GM23248 (cell line): Measurements from ENCODE around the gene ABHD12.

ENCODE experiments used
- EZH2 ChIP-seq: fragments of 200-600 bp; sonication (generic); IDR thresholded peaks from 2 replicates; pipeline ENCODE4 v1.6.1; 2018; ENCODE audit warnings: antibody characterized with exemption, mild to moderate bottlenecking; ENCODE audit not compliant: insufficient read depth, poor library complexity, severe bottlenecking
- EZH2phosphoT487 ChIP-seq: fragments of 200-600 bp; sonication (generic); IDR thresholded peaks from 2 replicates; pipeline ENCODE4 v1.6.1; 2018; ENCODE audit warnings: antibody characterized with exemption, moderate library complexity, mild to moderate bottlenecking, low read depth; ENCODE audit not compliant: insufficient read depth

DNA sequence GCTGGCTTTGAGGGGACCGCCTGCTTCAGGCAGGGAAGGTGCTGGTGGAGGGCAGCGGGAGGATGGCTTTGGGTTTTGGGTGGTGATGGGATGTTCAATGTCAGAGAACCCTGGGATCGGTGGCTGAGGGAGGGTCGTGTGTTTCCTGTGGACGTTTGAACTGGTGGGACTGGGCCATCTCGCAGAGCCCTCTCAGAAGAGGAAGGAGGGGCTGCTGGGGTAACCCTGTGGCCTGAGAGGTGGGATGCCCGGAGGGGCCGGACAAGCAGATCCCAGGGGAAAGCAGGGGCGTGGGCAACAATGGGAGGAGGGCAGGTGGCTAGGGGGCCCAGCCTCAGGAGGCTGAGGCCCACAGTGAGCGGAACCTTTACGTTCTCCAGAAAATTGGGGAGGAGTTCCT lies 107.8 kb downstream of the ABHD12 start:
- TF ChIP-seq EZH2 (no peak), EZH2phosphoT487 (no peak)
